GM19467 (cell line): ENCODE results near the gene CTXND1.
"Not testable (repeated sequence)": the region's sequence is repeated elsewhere in the genome, so short reads cannot be mapped to it uniquely, and the experiment has no call there.

ENCODE experiments used
- ATAC-seq: cut with Tn5 transposase; IDR thresholded peaks from one replicate; pipeline ENCODE4 v1.9.1; 2021; ENCODE audit warnings: mild to moderate bottlenecking, moderate library complexity; ENCODE audit not compliant: unreplicated experiment

The CTXND1 gene

GRCh38 chr15:80161468-80162016 lies 90.5 kb downstream of the CTXND1 start:
- ATAC-seq, result no peak

GRCh38 chr15:80160570-80161156 lies 91.3 kb downstream of the CTXND1 start:
- peak; percentile 81 for ATAC-seq

GRCh38 chr15:80159811-80160569 lies 92.0 kb downstream of the CTXND1 start:
- ATAC-seq, result no peak

- ATAC-seq, result no peak
Observed at GRCh38 chr15:80159301-80159700, 92.7 kb downstream of the CTXND1 start.

- ATAC-seq, result no peak
Observed at GRCh38 chr15:80157215-80157614, 94.8 kb downstream of the CTXND1 start.

- ATAC-seq, result no peak
Observed at GRCh38 chr15:80156176-80156720, 95.8 kb downstream of the CTXND1 start.

- ATAC-seq, result not testable (repeated sequence)
Observed at GRCh38 chr15:80155378-80156175, 96.4 kb downstream of the CTXND1 start.

GRCh38 chr15:80155001-80155377 lies 97.0 kb downstream of the CTXND1 start:
- ATAC-seq, result no peak

GRCh38 chr15:80154336-80154735 lies 97.7 kb downstream of the CTXND1 start:
- ATAC-seq, result no peak

- ATAC-seq, result no peak
Observed at GRCh38 chr15:80153900-80154299, 98.1 kb downstream of the CTXND1 start.

- peak; percentile 44 for ATAC-seq
Observed at GRCh38 chr15:80152896-80153876, 98.8 kb downstream of the CTXND1 start, which contains the start of gene FAH. Gene FAH (plus strand): TSS chr15:80152999. CDS start chr15:80153055, 56 bp downstream.

- ATAC-seq, result peak; percentile 47
Observed at GRCh38 chr15:80152180-80152895, 99.7 kb downstream of the CTXND1 start.

GRCh38 chr15:80151576-80151975 lies 100.4 kb downstream of the CTXND1 start:
- ATAC-seq, result no peak

- ATAC-seq, result no peak
Observed at GRCh38 chr15:80151148-80151547, 100.9 kb downstream of the CTXND1 start.
